H1 (cell line): ENCODE measurements around the gene SLC20A1. TPM values are rescaled to one million over a fixed set of nuclear protein-coding genes. Genes with fewer than 3 reads are reported as not detected.

Experiments used
- CTCF ChIA-PET: fragments of 300-600 bp; sonication (Branson Sonifier 250); formaldehyde crosslinking; loops from one replicate; lab custom pipeline; 2021; ENCODE audit not compliant: partially characterized antibody; lab: Charles Lee
- POLR2A ChIA-PET: fragments of 300-600 bp; sonication (Branson Sonifier 250); formaldehyde crosslinking; loops from one replicate; lab custom pipeline; 2021; ENCODE audit warnings: inconsistent platforms; ENCODE audit not compliant: partially characterized antibody; lab: Charles Lee
- DNase-seq, 2 experiments: peaks; one replicate each; pipeline versions ENCODE4 v3.0.0 to v3.0.0-alpha.2; 2010 to 2022; ENCODE audit warnings: low spot score in 2 of 2, low read depth in 1 of 2, mixed read lengths in 1 of 2
- FAIRE-seq: peaks from 2 replicates; lab custom pipeline; 2011; peaks lifted over from hg19 to GRCh38; lab: Jason Lieb, UNC
- H2AFZ ChIP-seq: 2 replicates; pipeline ENCODE4 v1.8.1; 2012; ENCODE audit warnings: low read length, inconsistent platforms
- H2AK5ac ChIP-seq: 2 replicates; pipeline ENCODE4 v1.6.1; 2013; ENCODE audit warnings: low read depth, low read length
- H2BK120ac ChIP-seq: replicated peaks from 2 replicates; pipeline ENCODE3; 2013; ENCODE audit warnings: low read depth, low read length, inconsistent platforms
- H2BK12ac ChIP-seq: 2 replicates; pipeline ENCODE4 v1.6.1; 2013; ENCODE audit warnings: low read depth, low read length
- H2BK15ac ChIP-seq: 2 replicates; pipeline ENCODE4 v1.6.1; 2013; ENCODE audit warnings: low read length
- H2BK20ac ChIP-seq: 2 replicates; pipeline ENCODE4 v1.6.1; 2013; ENCODE audit warnings: low read length
- H2BK5ac ChIP-seq: 2 replicates; pipeline ENCODE4 v1.6.1; 2013; ENCODE audit warnings: low read depth, low read length
- H3K14ac ChIP-seq: 2 replicates; pipeline ENCODE4 v1.6.1; 2013; ENCODE audit warnings: inconsistent platforms; ENCODE audit not compliant: insufficient read length
- H3K18ac ChIP-seq: 2 replicates; pipeline ENCODE4 v1.6.1; 2013; ENCODE audit warnings: low read length; ENCODE audit errors: extremely low read depth
- H3K23ac ChIP-seq: 2 replicates; pipeline ENCODE4 v1.6.1; 2013; ENCODE audit warnings: inconsistent platforms; ENCODE audit not compliant: insufficient read length
- H3K23me2 ChIP-seq: 2 replicates; pipeline ENCODE4 v1.6.1; 2013; ENCODE audit warnings: low read depth, low read length
- H3K27ac ChIP-seq: 2 replicates; pipeline ENCODE4 v1.6.1; 2011; ENCODE audit warnings: low read depth, low read length, inconsistent platforms
- H3K27me3 ChIP-seq, 4 experiments: replicated peaks in 1 of 4; 1 replicate in 1 of 4; 2 replicates in 3 of 4; pipeline versions ENCODE4 v1.6.1 to v1.8.1; 2011 to 2013; ENCODE audit warnings: low read length in 3 of 4, mild to moderate bottlenecking in 3 of 4, inconsistent platforms in 2 of 4, mixed read lengths in 2 of 4, moderate library complexity in 1 of 4; ENCODE audit not compliant: control insufficient read depth in 3 of 4, insufficient read depth in 3 of 4; ENCODE audit errors: extremely low read depth in 1 of 4
- H3K36me3 ChIP-seq, 4 experiments: 2 replicates each; pipeline versions ENCODE4 v1.6.1 to v1.8.1; 2011 to 2013; ENCODE audit warnings: mild to moderate bottlenecking in 4 of 4, low read length in 3 of 4, moderate library complexity in 2 of 4, control low read depth in 1 of 4, inconsistent platforms in 1 of 4; ENCODE audit not compliant: insufficient read depth in 4 of 4, control insufficient read depth in 2 of 4
- H3K4ac ChIP-seq: replicated peaks from 2 replicates; pipeline ENCODE3; 2013; ENCODE audit warnings: low read length, low read depth, mixed read lengths, inconsistent platforms; ENCODE audit not compliant: insufficient read length
- H3K4me1 ChIP-seq, 4 experiments: replicated peaks in 1 of 4; 1 replicate in 1 of 4; 2 replicates in 3 of 4; pipeline versions ENCODE4 v1.6.1 to v1.8.1; 2011 to 2013; ENCODE audit warnings: low read length in 3 of 4, inconsistent platforms in 2 of 4, mixed read lengths in 1 of 4; ENCODE audit not compliant: insufficient read depth in 4 of 4, control insufficient read depth in 3 of 4
- H3K4me2 ChIP-seq, 2 experiments: 2 replicates each; pipeline versions ENCODE4 v1.6.1 to v1.8.1; 2011 to 2013; ENCODE audit warnings: low read depth in 2 of 2, low read length in 2 of 2, control low read depth in 1 of 2, inconsistent platforms in 1 of 2, mild to moderate bottlenecking in 1 of 2; ENCODE audit not compliant: insufficient read depth in 1 of 2
- H3K4me3 ChIP-seq, 4 experiments: fragments of 200-600, 300-600 bp in 1 of 4; sonication (generic), shearing (Covaris generic), sonication (Bioruptor Twin) in 1 of 4; 2 replicates each; pipeline versions ENCODE4 v1.5.1 to v1.8.1; 2011 to 2016; ENCODE audit warnings: low read length in 4 of 4, low read depth in 3 of 4, control low read depth in 2 of 4, inconsistent platforms in 2 of 4, mild to moderate bottlenecking in 2 of 4, mixed read lengths in 1 of 4, moderate library complexity in 1 of 4; ENCODE audit not compliant: insufficient read depth in 2 of 4; ENCODE audit errors: extremely low read depth in 1 of 4
- H3K56ac ChIP-seq: replicated peaks from 2 replicates; pipeline ENCODE3; 2013; ENCODE audit warnings: low read depth, mild to moderate bottlenecking, mixed read lengths, low read length, inconsistent platforms; ENCODE audit not compliant: insufficient read length
- H3K79me1 ChIP-seq: 2 replicates; pipeline ENCODE4 v1.6.1; 2013; ENCODE audit warnings: low read depth, low read length, control low read depth
- H3K79me2 ChIP-seq, 2 experiments: 2 replicates each; pipeline versions ENCODE4 v1.6.1 to v1.8.1; 2012 to 2013; ENCODE audit warnings: low read length in 2 of 2, mild to moderate bottlenecking in 2 of 2, inconsistent platforms in 1 of 2; ENCODE audit not compliant: insufficient read depth in 2 of 2, control insufficient read depth in 1 of 2
- H3K9ac ChIP-seq, 4 experiments: replicated peaks in 1 of 4; 1 replicate in 1 of 4; 2 replicates in 3 of 4; pipeline versions ENCODE4 v1.6.1 to v1.8.1; 2011 to 2013; ENCODE audit warnings: low read depth in 3 of 4, low read length in 3 of 4, control low read depth in 2 of 4, mild to moderate bottlenecking in 2 of 4, moderate library complexity in 2 of 4, inconsistent platforms in 1 of 4; ENCODE audit errors: extremely low read depth in 1 of 4
- H3K9me3 ChIP-seq, 2 experiments: 2 replicates each; pipeline versions ENCODE4 v1.6.1 to v1.8.1; 2012 to 2013; ENCODE audit warnings: mild to moderate bottlenecking in 2 of 2, moderate library complexity in 2 of 2, control low read depth in 1 of 2, inconsistent platforms in 1 of 2, low read depth in 1 of 2, low read length in 1 of 2, mixed read lengths in 1 of 2; ENCODE audit not compliant: insufficient read depth in 2 of 2
- H4K20me1 ChIP-seq, 2 experiments: replicated peaks in 1 of 2; 2 replicates each; pipeline versions ENCODE3 to v1.8.1; 2011 to 2013; ENCODE audit warnings: inconsistent platforms in 2 of 2, low read length in 2 of 2, mild to moderate bottlenecking in 1 of 2; ENCODE audit not compliant: insufficient read depth in 2 of 2, control insufficient read depth in 1 of 2
- H4K5ac ChIP-seq: 2 replicates; pipeline ENCODE4 v1.6.1; 2013; ENCODE audit warnings: low read length, low read depth, mixed read lengths, inconsistent platforms; ENCODE audit not compliant: insufficient read length
- H4K8ac ChIP-seq: 2 replicates; pipeline ENCODE4 v1.8.0; 2013; ENCODE audit warnings: mild to moderate bottlenecking, moderate library complexity, low read length, inconsistent platforms; ENCODE audit not compliant: insufficient read depth; ENCODE audit errors: extremely low read depth
- H4K91ac ChIP-seq: replicated peaks from 2 replicates; pipeline ENCODE3; 2013; ENCODE audit warnings: low read length, mixed read lengths, inconsistent platforms; ENCODE audit not compliant: insufficient read length
- ASH2L ChIP-seq: fragments of 200-600, 300-600 bp; sonication (generic); IDR thresholded peaks from one replicate; pipeline ENCODE4 v1.7.1; 2017; ENCODE audit warnings: low read length
- CBX8 ChIP-seq: fragments of 300-800, 300-1000 bp; sonication (generic); IDR thresholded peaks from 2 replicates; pipeline ENCODE4 v1.7.1; 2016; ENCODE audit warnings: low read depth, low read length, borderline replicate concordance
- KDM4A ChIP-seq: IDR thresholded peaks from one replicate; pipeline ENCODE4 v1.7.1; 2012; ENCODE audit warnings: low read depth, mild to moderate bottlenecking, moderate library complexity, low read length, inconsistent platforms; ENCODE audit not compliant: severe bottlenecking
- PHF8 ChIP-seq: fragments of 200-600 bp; sonication (generic); conservative IDR thresholded peaks from 2 replicates; pipeline ENCODE4 v1.7.1; 2012; ENCODE audit warnings: low read depth, mild to moderate bottlenecking, inconsistent platforms, low read length, moderate library complexity
- WGBS, 2 experiments: shearing (Covaris generic) in 1 of 2; methylation state at CpG; one replicate each; pipeline versions ENCODE4 v1.1.6 to v1.1.7; 2013 to 2015; ENCODE audit warnings: low lambda C conversion rate in 2 of 2, mixed read lengths in 2 of 2, inconsistent platforms in 1 of 2, low coverage in 1 of 2, missing lambda C conversion rate in 1 of 2; ENCODE audit not compliant: insufficient replicate concordance in 2 of 2, insufficient coverage in 1 of 2, insufficient read length in 1 of 2; ENCODE audit errors: extremely low coverage in 1 of 2, missing lambda C conversion rate in 1 of 2; 5-methylcytosine and 5-hydroxymethylcytosine counted together
- polyA plus RNA-seq, 7 experiments: library from polyadenylated mRNA; depleted of rRNA in 3 of 7; stranded (reverse) in 5 of 7; unstranded in 2 of 7; fragments of >200 nt in 5 of 7; fragments of 200-250 nt in 2 of 7; gene quantifications; 1 replicate in 5 of 7; 2 replicates in 1 of 7; 4 replicates in 1 of 7; pipeline versions ENCODE4 v1.2.1 to v1.2.3, GENCODE V29; 2011 to 2013; ENCODE audit warnings: missing spikeins in 2 of 7, mixed read lengths in 2 of 7
- total RNA-seq: library from RNA; stranded (reverse); fragmentation: NEBNext Ultra II Directional; extraction: Animal tissue kit (Norgen Biotek cat#: 25700); gene quantifications from 2 replicates; pipeline ENCODE4 v1.2.1, GENCODE V29; 2021

SLC20A1 gene
- total and polyA plus RNA-seq, 2 of the 8 experiments (the other 6 are each of a cell fraction or from before 2014, with no cell fraction given), result 42.6 to 105 TPM

- POLR2A ChIA-PET, result interaction anchor here (0.6 to 6.8 kb wide), 18 partner anchors 11 to 153 kb away, joined by 3 to 122 read pairs (median 6); no protein-coding TSS in a partner anchor
- Histone ChIP-seq H3K23ac (no peak overlapping the region), H3K4me2 (peak overlapping the region; percentile 90 to 93), H3K23me2 (peaks cover 9% of the 10 kb centered on the region), H3K14ac (no peak overlapping the region), H2AFZ (no peak overlapping the region), H3K4me1 (peaks cover 3 to 12% (median 7%) of the 10 kb centered on the region in 4 experiments; a peak in 5 of 7 replicates), H2BK15ac (no peak overlapping the region), H3K4me3 (peak overlapping the region; percentile 80 to 99 (median 93)), H2BK120ac (no peak overlapping the region), H3K36me3 (peaks cover 5 to 42% (median 25%) of the 10 kb centered on the region in 4 experiments; a peak in 6 of 8 replicates), H4K8ac (peak overlapping the region; percentile 94), H3K4ac (no peak overlapping the region), H3K27ac (peak overlapping the region; percentile 98), H3K18ac (peak overlapping the region; percentile 81; the same call in 1 of the 2 replicates), H4K5ac (peak overlapping the region; percentile 90), H2BK5ac (peak overlapping the region; percentile 94), H3K9me3 (no peaks in the 10 kb centered on the region), H3K56ac (peak overlapping the region; percentile 89), H2BK12ac (no peak overlapping the region), H2BK20ac (no peak overlapping the region), H4K20me1 (peaks cover 4 to 5% of the 10 kb centered on the region in 2 experiments), H3K27me3 (peaks cover 0 to 5% (median 0%) of the 10 kb centered on the region in 4 experiments; a peak in 3 of 7 replicates), H2AK5ac (no peak overlapping the region), H4K91ac (peak overlapping the region; percentile 38), H3K79me2 (peaks cover 8 to 48% of the 10 kb centered on the region in 2 experiments), H3K9ac (peak overlapping the region; percentile 72 to 98 (median 94)), H3K79me1 (peaks cover 6% of the 10 kb centered on the region; the same call in 1 of the 2 replicates)
- TF ChIP-seq CBX8, result no peak
- TF ChIP-seq KDM4A, result peak; percentile 32
- 0 out of 2 replicates have a peak, but pooled peaks have one; percentile 22 for TF ChIP-seq PHF8
- peak; percentile 72 for TF ChIP-seq ASH2L
- CTCF ChIA-PET, result interaction anchor here (0.9 to 4.6 kb wide), 8 partner anchors 12 to 82 kb away, joined by 3 to 39 read pairs (median 8); no protein-coding TSS in a partner anchor
- no peak for DNase-seq
- no peak for FAIRE-seq
- 4% methylated on average over 48 of the region's 69 CpGs; no CpG with 5 or more reads in 1 of the 2 experiments for WGBS, 2 experiments
These were observed 472 bp downstream of the SLC20A1 start for GRCh38 chr2:112646102-112646719.
